GM21576 (cell line): Measurements from ENCODE around the gene ST3GAL2.
A peak's percentile ranks its signal among the peaks of the same experiment; 100 is the strongest.
"Not testable (repeated sequence)": the region's sequence is repeated elsewhere in the genome, so short reads cannot be mapped to it uniquely, and the experiment has no call there.

Source experiments
- ATAC-seq: cut with Tn5 transposase; IDR thresholded peaks from one replicate; pipeline ENCODE4 v1.9.1; 2021; ENCODE audit warnings: mild to moderate bottlenecking, moderate library complexity; ENCODE audit not compliant: unreplicated experiment

The ST3GAL2 gene

DNA sequence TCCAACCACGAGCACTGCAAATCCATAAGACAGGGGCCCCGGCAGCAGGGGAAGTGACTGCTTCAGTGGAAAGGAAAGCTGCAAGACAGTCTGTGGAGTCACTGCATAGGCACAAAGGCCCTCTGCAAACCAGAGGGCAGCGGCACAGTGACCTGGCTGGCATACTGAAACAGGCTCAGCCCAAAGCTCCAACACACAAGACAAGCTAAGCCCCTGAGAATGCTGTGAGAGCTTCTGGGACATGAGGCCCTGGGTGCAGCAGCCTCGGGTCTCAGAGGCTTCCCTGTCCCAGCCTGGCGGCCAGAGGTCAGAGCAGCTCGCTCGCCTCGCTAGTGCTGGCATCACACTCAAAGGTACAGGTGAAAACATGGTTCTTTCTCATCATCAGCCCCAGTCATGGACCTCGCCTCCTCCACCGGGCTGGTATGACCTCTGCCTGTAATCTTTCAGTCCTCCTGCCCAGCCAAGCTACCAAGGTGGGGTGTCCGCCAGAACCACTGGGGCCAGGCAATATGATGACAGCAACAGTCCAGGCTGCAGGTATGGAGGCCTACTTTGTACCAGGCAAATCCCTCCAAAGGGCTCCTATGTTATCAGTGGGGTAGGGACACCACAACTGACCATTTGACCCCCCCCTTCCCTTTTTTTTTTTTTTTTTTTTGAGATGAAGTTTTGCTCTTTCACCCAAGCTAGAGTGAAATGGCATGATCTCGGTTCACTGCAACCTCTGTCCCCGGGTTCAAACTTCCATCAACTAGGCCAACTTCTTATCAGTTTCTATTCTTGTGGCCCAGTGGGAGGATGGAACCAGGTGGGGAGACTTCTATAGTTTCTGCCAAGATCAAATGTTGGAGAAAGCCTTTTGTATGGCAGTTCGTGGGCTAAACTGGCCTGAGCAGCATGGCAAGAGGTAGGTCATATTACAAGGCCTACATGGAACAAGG, 19.2 kb downstream of the ST3GAL2 start:
- ATAC-seq = no peak

- no peak for ATAC-seq
Measured at GRCh38 chr16:70418993-70419318, 19.9 kb downstream of the ST3GAL2 start.

DNA sequence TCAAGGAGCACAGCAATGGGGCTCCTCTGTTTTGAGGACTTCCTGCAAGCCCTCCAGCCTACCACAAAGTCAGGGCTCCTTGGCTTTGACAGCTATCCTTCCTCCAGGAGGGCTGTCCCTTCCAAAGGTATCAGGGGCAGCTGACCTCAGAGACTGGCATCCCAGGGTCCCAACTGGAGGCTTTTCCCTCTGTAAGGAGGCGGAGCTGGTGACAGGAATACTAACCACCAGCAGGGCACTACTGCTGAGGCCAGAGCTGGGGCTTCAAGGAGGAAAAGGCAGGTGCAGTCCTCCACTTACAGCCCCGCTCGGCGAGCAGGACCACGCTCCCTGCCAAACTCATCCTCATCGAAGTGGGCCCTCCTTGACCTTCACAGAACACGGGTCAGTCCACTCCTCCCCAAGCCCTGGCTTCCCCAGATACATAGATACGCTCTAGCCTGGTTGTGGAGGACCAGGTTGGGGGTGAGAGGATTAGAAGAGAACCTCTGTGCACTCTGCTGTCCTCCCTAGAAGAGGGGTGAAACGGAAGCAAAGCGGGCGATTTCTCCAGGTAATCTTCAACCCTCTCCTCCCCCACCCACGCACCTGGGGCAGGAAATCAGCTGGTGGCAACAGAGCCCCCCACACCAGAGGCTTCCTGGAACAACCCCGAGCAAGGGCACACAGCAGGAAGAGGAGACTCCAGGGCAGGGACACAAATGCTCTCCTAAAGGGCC, 20.5 kb downstream of the ST3GAL2 start:
- no peak for ATAC-seq

GRCh38 chr16:70417661-70418060, 21.2 kb downstream of the ST3GAL2 start:
- no peak for ATAC-seq

- ATAC-seq = peak; percentile 87
Measured at GRCh38 chr16:70416748-70417616, 21.9 kb downstream of the ST3GAL2 start.

- not testable (repeated sequence) for ATAC-seq
Measured at GRCh38 chr16:70413572-70413971, 25.3 kb downstream of the ST3GAL2 start.

DNA sequence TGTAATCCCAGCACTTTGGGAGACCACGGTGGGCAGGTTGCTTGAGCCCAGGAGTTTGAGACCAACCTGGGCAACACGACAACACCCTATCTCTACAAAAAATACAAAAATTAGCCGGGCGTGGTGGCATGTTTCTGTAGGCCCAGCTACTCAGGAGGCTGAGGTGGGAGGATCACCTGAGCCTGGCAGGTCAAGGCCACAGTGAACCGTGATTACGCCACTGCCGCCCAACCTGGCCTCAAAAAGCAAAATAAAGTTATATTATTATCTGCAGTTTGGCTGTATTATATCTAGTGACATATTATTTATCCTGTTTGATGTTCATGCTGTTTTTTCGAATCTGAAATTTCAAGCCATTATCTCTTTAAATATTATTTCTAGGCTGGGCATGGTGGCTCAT, 26.5 kb downstream of the ST3GAL2 start:
- ATAC-seq = no peak

GRCh38 chr16:70410734-70411133, 28.2 kb downstream of the ST3GAL2 start:
- ATAC-seq = no peak

- no peak for ATAC-seq
Measured at GRCh38 chr16:70407811-70408274, 31.1 kb downstream of the ST3GAL2 start.

GRCh38 chr16:70406104-70406503, 32.8 kb downstream of the ST3GAL2 start:
- ATAC-seq = not testable (repeated sequence)

GRCh38 chr16:70402916-70403659, 35.8 kb downstream of the ST3GAL2 start:
- ATAC-seq = no peak

DNA sequence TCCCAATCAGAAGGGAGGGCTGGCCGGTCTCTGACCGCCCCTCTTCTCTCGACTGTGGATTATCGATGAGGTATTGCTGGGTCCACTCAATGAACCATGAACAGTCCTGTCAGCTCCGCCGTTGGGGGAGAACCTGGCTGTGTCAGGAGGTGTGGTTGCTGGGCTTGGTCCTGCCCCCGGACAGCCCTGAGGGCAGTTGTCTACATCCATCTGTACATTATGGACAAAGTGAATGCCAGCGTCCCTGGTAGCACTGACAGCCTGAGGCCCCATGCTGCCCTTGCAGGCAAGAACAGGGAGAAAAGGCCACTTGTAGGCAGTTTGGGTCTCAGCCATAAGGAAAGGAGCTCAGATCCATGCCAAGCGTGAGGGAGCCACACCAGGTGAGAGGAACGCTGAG, 38.9 kb downstream of the ST3GAL2 start:
- ATAC-seq = no peak

- no peak for ATAC-seq
Measured at GRCh38 chr16:70399381-70399780, 39.5 kb downstream of the ST3GAL2 start.

- ATAC-seq = no peak
Measured at GRCh38 chr16:70398177-70398743, 40.6 kb downstream of the ST3GAL2 start.

- no peak for ATAC-seq
Measured at GRCh38 chr16:70396246-70396904, 42.5 kb downstream of the ST3GAL2 start.

- peak; percentile 55 for ATAC-seq
Measured at GRCh38 chr16:70395345-70395901, 43.5 kb downstream of the ST3GAL2 start.

DNA sequence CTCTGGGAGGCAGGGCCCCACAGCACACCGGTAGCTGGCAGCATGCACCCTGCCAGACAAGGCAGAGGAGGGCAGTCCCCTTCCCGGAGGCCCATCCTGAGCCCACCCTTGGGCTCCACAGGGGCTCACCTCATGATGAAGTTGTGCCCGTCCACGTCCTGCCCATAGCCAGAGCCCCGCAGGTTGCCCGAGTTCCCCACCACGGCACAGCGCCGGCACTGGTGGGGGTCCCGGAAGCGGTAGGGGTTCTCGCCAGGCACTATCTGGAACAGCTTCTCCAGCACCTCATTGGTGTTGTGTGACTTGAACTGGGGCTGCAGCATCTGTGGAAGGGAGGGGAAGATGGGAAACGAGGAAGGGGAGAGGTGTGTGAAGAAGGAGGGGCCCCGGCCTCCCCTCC, 44.0 kb downstream of the ST3GAL2 start:
- no peak for ATAC-seq

DNA sequence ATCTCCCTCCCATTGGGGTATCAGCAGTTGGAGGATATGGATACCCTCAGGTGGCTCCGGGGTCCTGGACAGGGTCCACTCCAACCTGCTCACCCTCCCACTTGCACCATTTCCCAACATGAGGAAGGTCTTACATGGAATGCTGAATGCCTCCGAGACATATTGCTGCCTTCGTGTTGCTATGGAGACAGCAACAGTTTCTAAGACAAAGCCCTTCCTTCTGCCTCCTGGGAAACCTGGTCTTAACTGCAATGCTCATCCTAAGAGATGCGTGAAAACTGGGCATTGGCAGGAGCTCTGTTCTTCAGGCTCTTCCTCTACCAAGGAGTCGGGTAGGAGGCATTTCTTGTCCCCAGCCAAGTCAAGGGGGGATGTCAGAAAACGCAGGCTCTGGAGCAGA, 45.2 kb downstream of the ST3GAL2 start:
- ATAC-seq = no peak

- no peak for ATAC-seq
Measured at GRCh38 chr16:70392606-70393005, 46.3 kb downstream of the ST3GAL2 start.
